HG02981 (cell line): Measurements from ENCODE around the gene ZNRF1.
A peak's percentile ranks its signal among the peaks of the same experiment; 100 is the strongest.
"Not testable (repeated sequence)": the region's sequence is repeated elsewhere in the genome, so short reads cannot be mapped to it uniquely, and the experiment has no call there.

Experiments
- ATAC-seq: cut with Tn5 transposase; IDR thresholded peaks from one replicate; pipeline ENCODE4 v1.9.1; 2021; ENCODE audit warnings: mild to moderate bottlenecking, moderate library complexity; ENCODE audit not compliant: unreplicated experiment

Gene ZNRF1

GRCh38 chr16:75111514-75111940 lies 112.7 kb downstream of the ZNRF1 start:
- no peak for ATAC-seq

- no peak for ATAC-seq
Observed at GRCh38 chr16:75111961-75112733, 113.3 kb downstream of the ZNRF1 start.

GRCh38 chr16:75112734-75113491 lies 114.1 kb downstream of the ZNRF1 start:
- no peak for ATAC-seq

- ATAC-seq = no peak
Observed at GRCh38 chr16:75113541-75114121, 114.8 kb downstream of the ZNRF1 start.

GRCh38 chr16:75114179-75114945 lies 115.5 kb downstream of the ZNRF1 start:
- ATAC-seq = no peak

GRCh38 chr16:75114946-75115825 lies 116.4 kb downstream of the ZNRF1 start:
- no peak for ATAC-seq

GRCh38 chr16:75116081-75116910 lies 117.5 kb downstream of the ZNRF1 start, which contains the start of gene LDHD:
TSS of gene LDHD (minus strand) at chr16:75116780. CDS start at chr16:75116720, 60 bp downstream.
- ATAC-seq = peak; percentile 60

- ATAC-seq = no peak
Observed at GRCh38 chr16:75116911-75117245, 118.1 kb downstream of the ZNRF1 start.

GRCh38 chr16:75118943-75119539 lies 120.2 kb downstream of the ZNRF1 start:
- ATAC-seq = no peak

- ATAC-seq = no peak
Observed at GRCh38 chr16:75120253-75120652, 121.4 kb downstream of the ZNRF1 start.

- no peak for ATAC-seq
Observed at GRCh38 chr16:75121949-75122568, 123.2 kb downstream of the ZNRF1 start.

GRCh38 chr16:75122609-75123008 lies 123.8 kb downstream of the ZNRF1 start:
- ATAC-seq = no peak

- no peak for ATAC-seq
Observed at GRCh38 chr16:75127713-75128415, 129.0 kb downstream of the ZNRF1 start.

GRCh38 chr16:75129421-75130149 lies 130.8 kb downstream of the ZNRF1 start:
- not testable (repeated sequence) for ATAC-seq

- ATAC-seq = no peak
Observed at GRCh38 chr16:75130150-75130771, 131.4 kb downstream of the ZNRF1 start.

GRCh38 chr16:75131081-75131480 lies 132.3 kb downstream of the ZNRF1 start:
- ATAC-seq = no peak

- no peak for ATAC-seq
Observed at GRCh38 chr16:75138233-75138632, 139.4 kb downstream of the ZNRF1 start.
